Heart right ventricle (tissue), 16 donors: ENCODE results near the gene SRGAP3. TPM values are rescaled to one million over a fixed set of nuclear protein-coding genes. Genes with fewer than 3 reads are reported as not detected.
A peak's percentile ranks its signal among the peaks of the same experiment; 100 is the strongest.

Source experiments
- ATAC-seq, 8 donors: fragments of 200-7000 bp; cut with Tn5 transposase; one replicate each; pipeline ENCODE4 v1.9.1; 2020; ENCODE audit warnings: mild to moderate bottlenecking in 8 of 8, moderate library complexity in 8 of 8, moderate number of reproducible peaks in 1 of 8
- DNase-seq, 2 donors: peaks; one replicate each; pipeline ENCODE4 v3.0.0-alpha.2; 2020
- H3K27ac ChIP-seq, 10 donors: fragments of 200-600 bp; sonication (generic) in 2 of 10; one replicate each; pipeline versions ENCODE4 v1.5.0 to v1.8.0; 2020 to 2022; ENCODE audit warnings: mild to moderate bottlenecking in 3 of 10
- H3K27me3 ChIP-seq, 7 donors: fragments of 200-600 bp; one replicate each; pipeline ENCODE4 v1.8.0; 2021 to 2022; ENCODE audit warnings: mild to moderate bottlenecking in 2 of 7
- H3K36me3 ChIP-seq, 9 donors: fragments of 200-600 bp; sonication (generic) in 1 of 9; one replicate each; pipeline versions ENCODE4 v1.5.0 to v1.8.0; 2020 to 2022; ENCODE audit warnings: mild to moderate bottlenecking in 2 of 9
- H3K4me1 ChIP-seq, 9 donors: fragments of 200-600 bp; sonication (generic) in 1 of 9; one replicate each; pipeline versions ENCODE4 v1.5.0 to v1.8.0; 2020 to 2022; ENCODE audit warnings: mild to moderate bottlenecking in 4 of 9
- H3K4me3 ChIP-seq, 10 donors: fragments of 200-600 bp; sonication (generic) in 2 of 10; one replicate each; pipeline versions ENCODE4 v1.5.0 to v1.8.0; 2020 to 2022; ENCODE audit warnings: mild to moderate bottlenecking in 7 of 10, moderate library complexity in 2 of 10
- H3K9me3 ChIP-seq, 11 donors: fragments of 200-600 bp in 10 of 11; sonication (generic) in 2 of 11; one replicate each; pipeline versions ENCODE4 v1.5.0 to v1.8.0; 2013 to 2022; ENCODE audit warnings: mild to moderate bottlenecking in 2 of 11, control low read depth in 1 of 11, moderate library complexity in 1 of 11
- CTCF ChIP-seq, 9 donors: fragments of 200-600 bp; sonication (generic) in 2 of 9; IDR thresholded peaks; one replicate each; pipeline versions ENCODE4 v1.5.0 to v1.8.0; 2021 to 2022; ENCODE audit warnings: antibody characterized with exemption in 9 of 9, mild to moderate bottlenecking in 5 of 9, moderate library complexity in 1 of 9
- WGBS, 2 donors: extraction: QIAGEN DNeasy Blood & Tissue Kit; methylation state at CpG; one replicate each; pipeline ENCODE4 v1.1.7; 2013; ENCODE audit warnings: inconsistent platforms in 1 of 2; 5-methylcytosine and 5-hydroxymethylcytosine counted together
- intact Hi-C, 10 donors: fragments of 100-400 bp; cut with DNase I; formaldehyde crosslinking; loops; one replicate each; pipeline versions ENCODE4 v1.11.1 to v1.14.2; 2022
- polyA plus RNA-seq, 2 donors: library from polyadenylated mRNA; stranded (reverse); fragments of 200-250 nt; gene quantifications; one replicate each; pipeline ENCODE4 v1.2.3, GENCODE V29; 2013
- total RNA-seq, 10 donors: library from RNA; stranded (reverse); fragmentation: NEBNext Ultra II Directional in 3 of 10; extraction: Animal tissue kit (Norgen Biotek cat#: 25700) in 3 of 10; gene quantifications; one replicate each; pipeline versions ENCODE4 v1.2.1 to v1.2.4, GENCODE V29; 2021 to 2023
- donor health status: Arrhythmogenic right ventricular cardiomyopathy.
- donor health status: ischemic (EF 13 %, LVEDD 7.1; RV severe dilation, severe dysfunction).
- donor health status: healthy with polysubstance abuse.
- donor health status: DM: no; HTN: yes; CAD: no.
- donor health status: DM: no; HTN: no; CAD: no.
- donor health status: ischemic (EF 25% LVEDD 6.9; RV normal size, moderate dysfunction).
- donor health status: ischemic (EF 25% LVEDD 5.7; RV mildly dilated, moderate dysfunction).
- donor health status: healthy.
- donor health status: DM: yes; HTN: yes; CAD: no.
- donor health status: Ischemic cardiomyopathy.
- donor health status: ischemic (EF 35%, LVEDD 5.7; RV mildly dilated, moderate dysfunction).
- donor health status: nonischemic (EF 11% LVEDD 7.7; RV severe dilation, severe dysfunction).
- donor health status: DM: yes; HTN: yes; CAD: no.
- donor health status: PGD.
- donor health status: ischemic (EF 29% LVEDD 5.4; RV normal size, mild dysfunction).
- donor health status: nonischemic (EF 23%, LVEDD 6.1; RV moderate dilation, normal function).

SRGAP3 gene
- total and polyA plus RNA-seq, 12 donors = 0.67 to 16.1 (median 10.6) TPM

GRCh38 chr3:9241956-9242355 is 7.5 kb downstream of the SRGAP3 start:
- WGBS, 2 donors = 95 to 96% methylated on average over 4 of the region's 4 CpGs
- no peak for TF ChIP-seq CTCF (IDR thresholded peaks at IDR 0.05)
- Histone ChIP-seq H3K27ac (no peak overlapping the region), H3K4me3 (no peak overlapping the region), H3K4me1 (peaks cover 0 to 7% (median 0%) of the 10 kb centered on the region in 9 donors), H3K36me3 (no peaks in the 10 kb centered on the region), H3K27me3 (no peaks in the 10 kb centered on the region), H3K9me3 (no peaks in the 10 kb centered on the region)
- intact Hi-C loops = loop anchor here in 2 of 10 donors (10.0 kb wide), 2 partner anchors 97 to 107 kb away; no protein-coding TSS in a partner anchor
- DNase-seq (no peak), ATAC-seq (no peak)

- Histone ChIP-seq H3K4me3 (no peak overlapping the region), H3K9me3 (no peaks in the 10 kb centered on the region)
These were observed 9.8 kb downstream of the SRGAP3 start for GRCh38 chr3:9239680-9240079.

GRCh38 chr3:9238721-9239295 is 10.6 kb downstream of the SRGAP3 start:
- Histone ChIP-seq H3K9me3 (no peaks in the 10 kb centered on the region), H3K27me3 (no peaks in the 10 kb centered on the region), H3K27ac (no peak overlapping the region), H3K4me1 (peaks cover 0 to 7% (median 0%) of the 10 kb centered on the region in 9 donors), H3K36me3 (peaks cover 0 to 3% (median 0%) of the 10 kb centered on the region in 9 donors), H3K4me3 (no peak overlapping the region)
- intact Hi-C loops = no loop called here
- ATAC-seq (peak in 3 of 8 donors; percentile 21 to 71 (median 41)), DNase-seq (no peak)
- TF ChIP-seq CTCF (IDR thresholded peaks at IDR 0.05) = no peak
- WGBS, 2 donors = 87 to 94% methylated on average over 4 of the region's 4 CpGs

More at GRCh38 chr3:9239680-9240079, 9.8 kb downstream of the SRGAP3 start:
- no peaks in the 10 kb centered on the region for H3K27me3 ChIP-seq
- H3K27ac ChIP-seq = no peak overlapping the region
- no peak for TF ChIP-seq CTCF (IDR thresholded peaks at IDR 0.05)
- DNase-seq = no peak
- peaks cover 0 to 7% (median 0%) of the 10 kb centered on the region in 9 donors for H3K4me1 ChIP-seq
- intact Hi-C loops = loop anchor here in 2 of 10 donors (10.0 kb wide), 2 partner anchors 95 to 105 kb away; no protein-coding TSS in a partner anchor
- peaks cover 0 to 3% (median 0%) of the 10 kb centered on the region in 9 donors for H3K36me3 ChIP-seq
- WGBS, 2 donors = 93 to 96% methylated on average over 1 of the region's 1 CpG
- ATAC-seq = no peak

- Histone ChIP-seq H3K27ac (no peak overlapping the region), H3K4me3 (no peak overlapping the region), H3K9me3 (no peaks in the 10 kb centered on the region), H3K27me3 (no peaks in the 10 kb centered on the region), H3K4me1 (peaks cover 0 to 7% (median 0%) of the 10 kb centered on the region in 9 donors), H3K36me3 (peaks cover 0 to 3% (median 0%) of the 10 kb centered on the region in 9 donors)
- ATAC-seq = no peak
- no peak for DNase-seq
- no peak for TF ChIP-seq CTCF (IDR thresholded peaks at IDR 0.05)
- intact Hi-C loops = no loop called here
- WGBS, 2 donors = 76 to 81% methylated on average over 5 of the region's 5 CpGs
These were observed 11.2 kb downstream of the SRGAP3 start for GRCh38 chr3:9238276-9238675.
